NCI-H1694 (cell line): ENCODE data around the gene DCAF11.
A peak's percentile ranks its signal among the peaks of the same experiment; 100 is the strongest.

ENCODE experiments used
- DNase-seq: peaks from one replicate; lab custom pipeline; 2025; lab: John Stamatoyannopoulos, UW

The DCAF11 gene

GRCh38 chr14:24114532-24115421 lies at the start of gene DCAF11, which contains the start of gene NRL:
DCAF11 (plus strand) TSS chr14:24114777; CDS start chr14:24115595, 818 bp downstream.
NRL (minus strand) TSS chr14:24114949; CDS start chr14:24082848, 32,101 bp downstream.
- DNase-seq: peak; percentile 99

- no peak for DNase-seq
Observed at GRCh38 chr14:24064856-24065255, 49.7 kb upstream of the DCAF11 start.

GRCh38 chr14:24065408-24065807 lies 49.2 kb upstream of the DCAF11 start:
- no peak for DNase-seq

- DNase-seq: no peak
Observed at GRCh38 chr14:24066496-24067132, 48.0 kb upstream of the DCAF11 start.

- DNase-seq: no peak
Observed at GRCh38 chr14:24067133-24068082, 47.2 kb upstream of the DCAF11 start.

GRCh38 chr14:24068711-24069410 lies 45.7 kb upstream of the DCAF11 start:
- DNase-seq: no peak

- DNase-seq: no peak
Observed at GRCh38 chr14:24069411-24069735, 45.2 kb upstream of the DCAF11 start.

GRCh38 chr14:24070285-24071143 lies 44.1 kb upstream of the DCAF11 start:
- DNase-seq: no peak

GRCh38 chr14:24071144-24071697 lies 43.4 kb upstream of the DCAF11 start, which contains the start of gene CPNE6:
CPNE6 (plus strand) TSS chr14:24071562; CDS start chr14:24072937, 1,375 bp downstream.
- no peak for DNase-seq

GRCh38 chr14:24071836-24072430 lies 42.6 kb upstream of the DCAF11 start:
- DNase-seq: no peak

GRCh38 chr14:24072436-24072835 lies 42.1 kb upstream of the DCAF11 start:
- DNase-seq: no peak

- DNase-seq: no peak
Observed at GRCh38 chr14:24072881-24073877, 41.4 kb upstream of the DCAF11 start.

- no peak for DNase-seq
Observed at GRCh38 chr14:24074625-24075484, 39.7 kb upstream of the DCAF11 start.

GRCh38 chr14:24075485-24076301 lies 38.9 kb upstream of the DCAF11 start:
- no peak for DNase-seq

- DNase-seq: no peak
Observed at GRCh38 chr14:24076302-24076601, 38.3 kb upstream of the DCAF11 start.

- no peak for DNase-seq
Observed at GRCh38 chr14:24077086-24077485, 37.5 kb upstream of the DCAF11 start.

- no peak for DNase-seq
Observed at GRCh38 chr14:24078146-24078545, 36.4 kb upstream of the DCAF11 start.
